GM12878 (cell line): ENCODE measurements around the gene GPC6. TPM values are rescaled to one million over a fixed set of nuclear protein-coding genes. Genes with fewer than 3 reads are reported as not detected.

ENCODE experiments used
- ATAC-seq: fragments of 200-7000 bp; cut with Tn5 transposase; 3 replicates; pipeline ENCODE4 v1.9.1; 2020; ENCODE audit warnings: mild to moderate bottlenecking, moderate library complexity
- BruUV-seq: library from RNA; stranded (reverse); fragments of 400-500 nt; replicated peaks from 2 replicates; lab custom pipeline; 2021; lab: Mats Ljungman, UMichigan
- CTCF ChIA-PET: fragments of 300-600 bp; sonication (Branson Sonifier 250); formaldehyde crosslinking; extraction: SDS; loops from one replicate; lab custom pipeline; 2021; ENCODE audit warnings: inconsistent platforms; lab: Yijun Ruan, JAX
- POLR2A ChIA-PET: fragments of 350-600 bp; formaldehyde crosslinking; extraction: SDS; loops from one replicate; lab custom pipeline; 2021; ENCODE audit warnings: inconsistent platforms; lab: Charles Lee
- RAD21 ChIA-PET: fragments of 300-600 bp; sonication (Branson Sonifier 250); formaldehyde crosslinking; loops from one replicate; lab custom pipeline; 2023; ENCODE audit warnings: antibody characterized with exemption; ENCODE audit not compliant: unreplicated experiment; lab: Charles Lee
- SMC1A ChIA-PET: fragments of 300-600 bp; sonication (Branson Sonifier 250); formaldehyde crosslinking; loops from one replicate; lab custom pipeline; 2023; ENCODE audit not compliant: unreplicated experiment, uncharacterized antibody; lab: Charles Lee
- DNase-seq: peaks from one replicate; pipeline ENCODE4 v3.0.0-alpha.2; 2011; ENCODE audit warnings: low read depth, low spot score
- FAIRE-seq: peaks from 3 replicates; lab custom pipeline; 2011; peaks lifted over from hg19 to GRCh38; lab: Jason Lieb, UNC
- H2AFZ ChIP-seq: 2 replicates; pipeline ENCODE4 v1.6.0; 2011; ENCODE audit warnings: low read depth, low read length, control low read depth; ENCODE audit not compliant: control insufficient read depth
- H3K27ac ChIP-seq: 2 replicates; pipeline ENCODE4 v1.5.1; 2011; ENCODE audit warnings: control low read depth; ENCODE audit not compliant: control insufficient read depth, insufficient read depth
- H3K27me3 ChIP-seq, 2 experiments: replicated peaks in 1 of 2; 2 replicates each; pipeline versions ENCODE4 v1.6.0 to v1.6.1; 2011; ENCODE audit warnings: low read length in 1 of 2; ENCODE audit not compliant: control insufficient read depth in 2 of 2, insufficient read depth in 2 of 2
- H3K36me3 ChIP-seq, 2 experiments: 2 replicates each; pipeline ENCODE4 v1.5.1; 2011; ENCODE audit warnings: low read length in 1 of 2; ENCODE audit not compliant: control insufficient read depth in 2 of 2, insufficient read depth in 2 of 2
- H3K4me1 ChIP-seq: 2 replicates; pipeline ENCODE4 v1.6.1; 2011; ENCODE audit warnings: mild to moderate bottlenecking, low read length, moderate library complexity, mixed read lengths; ENCODE audit not compliant: control insufficient read depth, insufficient read depth
- H3K4me2 ChIP-seq: 2 replicates; pipeline ENCODE4 v1.6.0; 2011; ENCODE audit warnings: control low read depth; ENCODE audit not compliant: control insufficient read depth, insufficient read depth
- H3K4me3 ChIP-seq: fragments of 200-600 bp; sonication (generic); 2 replicates; pipeline ENCODE4 v1.5.1; 2016
- H3K79me2 ChIP-seq: 2 replicates; pipeline ENCODE4 v1.6.0; 2011; ENCODE audit warnings: low read length; ENCODE audit not compliant: control insufficient read depth, insufficient read depth
- H3K9ac ChIP-seq: 2 replicates; pipeline ENCODE4 v1.8.0; 2011; ENCODE audit warnings: low read length, control low read depth, mixed read lengths; ENCODE audit not compliant: control insufficient read depth, insufficient read depth
- H3K9me3 ChIP-seq: replicated peaks from 3 replicates; pipeline ENCODE4 v1.5.1; 2011; ENCODE audit warnings: mild to moderate bottlenecking, low read length; ENCODE audit not compliant: control insufficient read depth, insufficient read depth
- H4K20me1 ChIP-seq: 2 replicates; pipeline ENCODE4 v1.6.0; 2011; ENCODE audit not compliant: control insufficient read depth, insufficient read depth
- BACH1 ChIP-seq: fragments of 450-650 bp; IDR thresholded peaks from 2 replicates; pipeline ENCODE4 v1.6.1; 2017; ENCODE audit warnings: mild to moderate bottlenecking, borderline replicate concordance
- BRCA1 ChIP-seq: IDR thresholded peaks from 2 replicates; pipeline ENCODE4 v1.6.1; 2011; ENCODE audit warnings: low read depth, low read length, improper control_type of control experiment
- CREB1 ChIP-seq: IDR thresholded peaks from 2 replicates; pipeline ENCODE4 v1.6.1; 2012; ENCODE audit warnings: low read depth, mild to moderate bottlenecking, inconsistent platforms
- EP300 ChIP-seq, 2 experiments: fragments of 150-350 bp in 1 of 2; IDR thresholded peaks; 2 replicates each; pipeline ENCODE4 v1.6.1; 2011 to 2012; ENCODE audit warnings: low read depth in 2 of 2, low read length in 2 of 2, borderline replicate concordance in 1 of 2, improper control_type of control experiment in 1 of 2, inconsistent platforms in 1 of 2; ENCODE audit not compliant: control insufficient read depth in 1 of 2
- EZH2 ChIP-seq: IDR thresholded peaks from 2 replicates; pipeline ENCODE4 v1.6.1; 2012; ENCODE audit warnings: low read depth, mild to moderate bottlenecking, control low read depth, inconsistent platforms, low read length, borderline replicate concordance; ENCODE audit not compliant: control insufficient read depth
- NFYB ChIP-seq: IDR thresholded peaks from 2 replicates; pipeline ENCODE4 v1.6.1; 2011; ENCODE audit warnings: low read depth, mild to moderate bottlenecking, low read length, improper control_type of control experiment, moderate library complexity; ENCODE audit not compliant: insufficient read depth
- POLR2AphosphoS2 ChIP-seq: IDR thresholded peaks from 2 replicates; pipeline ENCODE4 v1.6.1; 2011; ENCODE audit warnings: low read depth, mild to moderate bottlenecking, low read length, improper control_type of control experiment, moderate library complexity
- RUNX3 ChIP-seq: IDR thresholded peaks from 2 replicates; pipeline ENCODE4 v1.6.1; 2012; ENCODE audit warnings: low read length, inconsistent platforms
- ZNF384 ChIP-seq: IDR thresholded peaks from 2 replicates; pipeline ENCODE4 v1.6.1; 2012; ENCODE audit warnings: low read depth, mild to moderate bottlenecking, low read length, improper control_type of control experiment, borderline replicate concordance
- ZZZ3 ChIP-seq: IDR thresholded peaks from 2 replicates; pipeline ENCODE4 v1.6.1; 2011; ENCODE audit warnings: low read depth; ENCODE audit not compliant: control insufficient read depth, insufficient read length
- WGBS: methylation state at CpG from one replicate; pipeline ENCODE4 v1.1.6; 2016; ENCODE audit warnings: low lambda C conversion rate; ENCODE audit not compliant: insufficient replicate concordance, insufficient coverage; ENCODE audit errors: missing lambda C conversion rate; 5-methylcytosine and 5-hydroxymethylcytosine counted together
- in situ Hi-C: fragments of 300-500 bp; cut with MboI; formaldehyde crosslinking; loops from 9 replicates; pipeline ENCODE4 v1.14.3; 2018; ENCODE audit warnings: mixed read lengths
- intact Hi-C: fragments of 100-400 bp; cut with micrococcal nuclease; formaldehyde crosslinking; loops from one replicate; pipeline ENCODE4 v1.14.2; 2022; ENCODE audit not compliant: unreplicated experiment
- polyA plus RNA-seq, 11 experiments: library from polyadenylated mRNA; depleted of rRNA in 4 of 11; unstranded in 6 of 11; stranded (reverse) in 5 of 11; fragments of >200 nt; fragmentation: Nextera tagmentation in 4 of 11; fragmentation: Illumina TruSeq in 1 of 11; extraction: Ambion mirVana in 4 of 11; extraction: Trizol in 1 of 11; gene quantifications; 1 replicate in 1 of 11; 2 replicates in 10 of 11; pipeline versions ENCODE4 v1.2.1 to v1.2.3, GENCODE V29; 2011 to 2016; ENCODE audit warnings: inconsistent platforms in 2 of 11, missing spikeins in 2 of 11, low read depth in 1 of 11
- total RNA-seq, 4 experiments: library from RNA; depleted of rRNA in 3 of 4; stranded (reverse); fragments of >200 nt in 3 of 4; fragmentation: Illumina TruSeq in 1 of 4; extraction: Trizol in 1 of 4; gene quantifications; 2 replicates each; pipeline versions ENCODE4 v1.2.1 to v1.2.3, GENCODE V29; 2013 to 2021
- TF ChIP-seq, protein P1 (sequence below): fragments of 450-650 bp; formaldehyde crosslinking; IDR thresholded peaks from 2 replicates; pipeline ENCODE4 v1.4.0; 2020; ENCODE audit warnings: mild to moderate bottlenecking, moderate library complexity
- TF ChIP-seq, protein P2 (sequence below): fragments of 450-650 bp; conservative IDR thresholded peaks from 2 replicates; pipeline ENCODE4 v1.6.1; 2017; ENCODE audit warnings: mild to moderate bottlenecking, moderate library complexity
- TF ChIP-seq, protein P3 (sequence below): fragments of 450-650 bp; IDR thresholded peaks from 2 replicates; pipeline ENCODE4 v1.6.1; 2016; ENCODE audit warnings: mild to moderate bottlenecking

GPC6 gene
- total and polyA plus RNA-seq, 10 of the 15 experiments (the other 5 are each of a cell fraction or from before 2014, with no cell fraction given) = 0.03 to 0.04 (median 0.03) TPM; not detected in 7

DNA sequence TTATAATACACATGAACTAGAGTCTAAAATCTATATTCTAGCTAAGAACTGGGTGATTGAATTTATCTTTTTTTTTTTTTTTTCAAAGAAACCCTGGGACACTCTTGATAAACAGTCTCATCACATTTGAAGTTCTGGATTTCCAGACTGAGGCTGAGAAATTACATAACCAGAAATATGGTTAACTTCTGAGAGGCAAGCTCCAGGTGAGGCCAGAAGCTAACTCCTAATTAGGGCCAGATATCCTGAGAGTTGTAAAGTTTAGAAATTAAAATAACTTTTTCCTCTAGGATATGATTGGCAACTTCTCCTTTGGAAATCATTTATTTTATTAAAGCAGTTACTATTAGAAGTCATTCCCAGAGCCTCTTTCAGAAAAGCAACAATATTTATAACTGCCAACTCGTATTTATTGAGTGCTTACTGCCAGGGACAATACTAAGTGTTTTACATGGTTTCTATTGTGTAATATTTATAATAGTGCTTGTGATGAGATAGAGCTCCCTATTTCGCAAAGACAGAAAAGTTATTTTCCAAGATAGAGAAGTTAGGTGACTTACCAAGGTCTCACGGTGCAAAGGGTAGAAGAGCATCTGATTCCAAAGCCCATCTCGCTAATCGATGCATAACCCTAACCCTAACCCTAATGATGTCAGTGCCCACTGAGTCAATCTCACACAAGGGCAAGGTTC lies 1065.2 kb downstream of the GPC6 start:
- no TSS peak for BruUV-seq
- H3K27me3 ChIP-seq = no peaks in the 10 kb centered on the region
- SMC1A ChIA-PET = no interaction called here
- no peaks in the 10 kb centered on the region for H3K9me3 ChIP-seq
- no peak overlapping the region for H3K4me3 ChIP-seq
- intact Hi-C loops (no loop called here), in situ Hi-C loops (no loop called here)
- no peak for TF ChIP-seq BRCA1
- TF ChIP-seq CREB1 = no peak
- TF ChIP-seq BACH1 = no peak
- TF ChIP-seq NFYB = no peak
- TF ChIP-seq, protein P1, sequence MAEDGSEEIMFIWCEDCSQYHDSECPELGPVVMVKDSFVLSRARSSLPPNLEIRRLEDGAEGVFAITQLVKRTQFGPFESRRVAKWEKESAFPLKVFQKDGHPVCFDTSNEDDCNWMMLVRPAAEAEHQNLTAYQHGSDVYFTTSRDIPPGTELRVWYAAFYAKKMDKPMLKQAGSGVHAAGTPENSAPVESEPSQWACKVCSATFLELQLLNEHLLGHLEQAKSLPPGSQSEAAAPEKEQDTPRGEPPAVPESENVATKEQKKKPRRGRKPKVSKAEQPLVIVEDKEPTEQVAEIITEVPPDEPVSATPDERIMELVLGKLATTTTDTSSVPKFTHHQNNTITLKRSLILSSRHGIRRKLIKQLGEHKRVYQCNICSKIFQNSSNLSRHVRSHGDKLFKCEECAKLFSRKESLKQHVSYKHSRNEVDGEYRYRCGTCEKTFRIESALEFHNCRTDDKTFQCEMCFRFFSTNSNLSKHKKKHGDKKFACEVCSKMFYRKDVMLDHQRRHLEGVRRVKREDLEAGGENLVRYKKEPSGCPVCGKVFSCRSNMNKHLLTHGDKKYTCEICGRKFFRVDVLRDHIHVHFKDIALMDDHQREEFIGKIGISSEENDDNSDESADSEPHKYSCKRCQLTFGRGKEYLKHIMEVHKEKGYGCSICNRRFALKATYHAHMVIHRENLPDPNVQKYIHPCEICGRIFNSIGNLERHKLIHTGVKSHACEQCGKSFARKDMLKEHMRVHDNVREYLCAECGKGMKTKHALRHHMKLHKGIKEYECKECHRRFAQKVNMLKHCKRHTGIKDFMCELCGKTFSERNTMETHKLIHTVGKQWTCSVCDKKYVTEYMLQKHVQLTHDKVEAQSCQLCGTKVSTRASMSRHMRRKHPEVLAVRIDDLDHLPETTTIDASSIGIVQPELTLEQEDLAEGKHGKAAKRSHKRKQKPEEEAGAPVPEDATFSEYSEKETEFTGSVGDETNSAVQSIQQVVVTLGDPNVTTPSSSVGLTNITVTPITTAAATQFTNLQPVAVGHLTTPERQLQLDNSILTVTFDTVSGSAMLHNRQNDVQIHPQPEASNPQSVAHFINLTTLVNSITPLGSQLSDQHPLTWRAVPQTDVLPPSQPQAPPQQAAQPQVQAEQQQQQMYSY (CRISPR knock-in tag) = no peak
- TF ChIP-seq POLR2AphosphoS2 = no peak
- TF ChIP-seq ZNF384 = no peak
- no peak for TF ChIP-seq RUNX3
- TF ChIP-seq, protein P2, sequence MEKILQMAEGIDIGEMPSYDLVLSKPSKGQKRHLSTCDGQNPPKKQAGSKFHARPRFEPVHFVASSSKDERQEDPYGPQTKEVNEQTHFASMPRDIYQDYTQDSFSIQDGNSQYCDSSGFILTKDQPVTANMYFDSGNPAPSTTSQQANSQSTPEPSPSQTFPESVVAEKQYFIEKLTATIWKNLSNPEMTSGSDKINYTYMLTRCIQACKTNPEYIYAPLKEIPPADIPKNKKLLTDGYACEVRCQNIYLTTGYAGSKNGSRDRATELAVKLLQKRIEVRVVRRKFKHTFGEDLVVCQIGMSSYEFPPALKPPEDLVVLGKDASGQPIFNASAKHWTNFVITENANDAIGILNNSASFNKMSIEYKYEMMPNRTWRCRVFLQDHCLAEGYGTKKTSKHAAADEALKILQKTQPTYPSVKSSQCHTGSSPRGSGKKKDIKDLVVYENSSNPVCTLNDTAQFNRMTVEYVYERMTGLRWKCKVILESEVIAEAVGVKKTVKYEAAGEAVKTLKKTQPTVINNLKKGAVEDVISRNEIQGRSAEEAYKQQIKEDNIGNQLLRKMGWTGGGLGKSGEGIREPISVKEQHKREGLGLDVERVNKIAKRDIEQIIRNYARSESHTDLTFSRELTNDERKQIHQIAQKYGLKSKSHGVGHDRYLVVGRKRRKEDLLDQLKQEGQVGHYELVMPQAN = no peak
- TF ChIP-seq, protein P3, sequence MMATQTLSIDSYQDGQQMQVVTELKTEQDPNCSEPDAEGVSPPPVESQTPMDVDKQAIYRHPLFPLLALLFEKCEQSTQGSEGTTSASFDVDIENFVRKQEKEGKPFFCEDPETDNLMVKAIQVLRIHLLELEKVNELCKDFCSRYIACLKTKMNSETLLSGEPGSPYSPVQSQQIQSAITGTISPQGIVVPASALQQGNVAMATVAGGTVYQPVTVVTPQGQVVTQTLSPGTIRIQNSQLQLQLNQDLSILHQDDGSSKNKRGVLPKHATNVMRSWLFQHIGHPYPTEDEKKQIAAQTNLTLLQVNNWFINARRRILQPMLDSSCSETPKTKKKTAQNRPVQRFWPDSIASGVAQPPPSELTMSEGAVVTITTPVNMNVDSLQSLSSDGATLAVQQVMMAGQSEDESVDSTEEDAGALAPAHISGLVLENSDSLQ = no peak
- TF ChIP-seq EZH2 = no peak
- no peak for TF ChIP-seq EP300 (IDR thresholded peaks at IDR 0.05; ENCODE audit: borderline replicate concordance in 1 of 2, control insufficient read depth in 1 of 2, low read depth in 2 of 2, low read length in 2 of 2)
- no peak for TF ChIP-seq ZZZ3
- FAIRE-seq (no peak), ATAC-seq (no peak), DNase-seq (no peak)
- POLR2A ChIA-PET = interaction anchor here (0.6 kb wide), 1 partner anchor 1526 kb away, joined by 3 read pairs; no protein-coding TSS in a partner anchor
- H3K4me1 ChIP-seq = no peaks in the 10 kb centered on the region
- no peak overlapping the region for H3K9ac ChIP-seq
- 26% methylated on average over 5 of the region's 5 CpGs for WGBS
- no peak overlapping the region for H3K27ac ChIP-seq
- no peaks in the 10 kb centered on the region for H3K36me3 ChIP-seq
- H2AFZ ChIP-seq = no peak overlapping the region
- H4K20me1 ChIP-seq = no peaks in the 10 kb centered on the region
- H3K79me2 ChIP-seq = no peaks in the 10 kb centered on the region
- CTCF ChIA-PET = interaction anchor here (1.3 kb wide), 1 partner anchor 23 kb away, joined by 3 read pairs; no protein-coding TSS in a partner anchor
- no peak overlapping the region for H3K4me2 ChIP-seq
- RAD21 ChIA-PET = no interaction called here
